CD4-positive, alpha-beta memory T cell (primary cell): Measurements from ENCODE around the gene GBA3. TPM values are rescaled to one million over a fixed set of nuclear protein-coding genes. Genes with fewer than 3 reads are reported as not detected.

Source experiments
- CTCF ChIA-PET: fragments of 350-600 bp; sonication (Branson Sonifier 250); formaldehyde crosslinking; loops from one replicate; lab custom pipeline; 2021; ENCODE audit warnings: inconsistent platforms; ENCODE audit not compliant: partially characterized antibody; lab: Charles Lee
- POLR2A ChIA-PET: fragments of 350-600 bp; sonication (Branson Sonifier 250); formaldehyde crosslinking; loops from one replicate; lab custom pipeline; 2021; ENCODE audit not compliant: partially characterized antibody; lab: Charles Lee
- DNase-seq, 5 donors: peaks; one replicate each; pipeline versions ENCODE4 v3.0.0 to v3.0.0-alpha.2; 2020 to 2022; ENCODE audit warnings: mixed read lengths in 1 of 5
- H3K27ac ChIP-seq: one replicate; pipeline ENCODE4 v1.7.0; 2013; ENCODE audit warnings: low read depth, low read length
- H3K27me3 ChIP-seq: 2 replicates; pipeline ENCODE4 v1.7.0; 2013; ENCODE audit warnings: mild to moderate bottlenecking, low read length, moderate library complexity; ENCODE audit not compliant: insufficient read depth
- H3K36me3 ChIP-seq: 2 replicates; pipeline ENCODE4 v1.7.0; 2013; ENCODE audit warnings: mild to moderate bottlenecking, low read length, moderate library complexity; ENCODE audit not compliant: insufficient read depth
- H3K4me1 ChIP-seq: 2 replicates; pipeline ENCODE4 v1.7.0; 2013; ENCODE audit warnings: mild to moderate bottlenecking, low read length, moderate library complexity; ENCODE audit not compliant: insufficient read depth
- H3K4me3 ChIP-seq, 2 donors: one replicate each; pipeline ENCODE4 v1.7.0; 2013; ENCODE audit warnings: low read length in 2 of 2, mild to moderate bottlenecking in 1 of 2
- H3K9me3 ChIP-seq, 2 donors: one replicate each; pipeline ENCODE4 v1.7.0; 2013; ENCODE audit warnings: low read length in 2 of 2, control low read depth in 1 of 2; ENCODE audit not compliant: control insufficient read depth in 1 of 2
- H3K27ac Mint-ChIP-seq, 7 donors: one replicate each; pipeline ENCODE4 v1.8.0; 2020 to 2021; ENCODE audit warnings: mixed read lengths in 7 of 7, mild to moderate bottlenecking in 6 of 7, inconsistent platforms in 3 of 7, moderate library complexity in 3 of 7
- H3K27me3 Mint-ChIP-seq, 2 donors: one replicate each; pipeline ENCODE4 v1.8.0; 2020 to 2021; ENCODE audit warnings: mixed read lengths in 2 of 2
- H3K36me3 Mint-ChIP-seq, 2 donors: one replicate each; pipeline ENCODE4 v1.8.0; 2020 to 2021; ENCODE audit warnings: mixed read lengths in 2 of 2, inconsistent platforms in 1 of 2, mild to moderate bottlenecking in 1 of 2
- H3K4me1 Mint-ChIP-seq, 4 donors: one replicate each; pipeline ENCODE4 v1.8.0; 2020 to 2021; ENCODE audit warnings: mixed read lengths in 4 of 4, mild to moderate bottlenecking in 1 of 4
- H3K4me3 Mint-ChIP-seq, 8 donors: one replicate each; pipeline ENCODE4 v1.8.0; 2020 to 2021; ENCODE audit warnings: mixed read lengths in 8 of 8, mild to moderate bottlenecking in 7 of 8, moderate library complexity in 6 of 8, inconsistent platforms in 3 of 8
- H3K9me3 Mint-ChIP-seq, 8 donors: one replicate each; pipeline ENCODE4 v1.8.0; 2020 to 2021; ENCODE audit warnings: mixed read lengths in 8 of 8, mild to moderate bottlenecking in 5 of 8, inconsistent platforms in 3 of 8, moderate library complexity in 1 of 8
- intact Hi-C: fragments of 100-400 bp; cut with micrococcal nuclease; formaldehyde crosslinking; loops from one replicate; pipeline ENCODE4 v1.15.1; 2023
- polyA plus RNA-seq, 2 donors: library from polyadenylated mRNA; unstranded; fragments of 300-500 nt; fragmentation: Illumina TruSeq; gene quantifications; one replicate each; pipeline ENCODE4 v1.2.3, GENCODE V29; 2021
- total RNA-seq, 2 experiments: library from RNA; stranded (reverse); gene quantifications; one replicate each; pipeline ENCODE4 v1.2.3, GENCODE V29; 2021

Gene GBA3
- total and polyA plus RNA-seq, 4 experiments from 2014 or later = not detected

DNA sequence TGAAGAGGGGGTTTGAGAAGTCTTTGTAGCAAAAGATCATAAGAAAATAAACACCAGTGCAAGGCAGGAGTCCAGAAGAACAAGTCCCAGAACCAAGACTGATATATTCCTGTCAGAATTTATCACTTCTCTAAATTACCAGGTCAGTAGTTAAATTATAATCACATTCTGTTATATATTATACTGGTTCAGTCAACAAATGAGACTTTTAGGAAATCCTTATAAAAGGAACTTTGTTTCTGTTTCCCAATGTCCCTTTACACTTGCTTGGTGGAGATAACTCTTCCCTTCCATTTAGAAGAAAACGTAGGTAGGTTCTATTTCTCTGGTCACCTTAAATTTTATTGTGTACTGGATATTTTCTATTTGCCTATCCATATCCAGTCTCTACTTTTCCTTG, 21.1 kb downstream of the GBA3 start:
- Mint-ChIP-seq H3K9me3 (peaks cover 0 to 5% (median 2%) of the 10 kb centered on the region in 8 donors), H3K36me3 (no peaks in the 10 kb centered on the region), H3K4me3 (no peak overlapping the region), H3K27me3 (no peaks in the 10 kb centered on the region), H3K27ac (no peak overlapping the region), H3K4me1 (no peaks in the 10 kb centered on the region)
- POLR2A ChIA-PET = no interaction called here
- Histone ChIP-seq H3K4me3 (no peak overlapping the region), H3K36me3 (no peaks in the 10 kb centered on the region), H3K27me3 (no peaks in the 10 kb centered on the region), H3K4me1 (no peaks in the 10 kb centered on the region), H3K27ac (no peak overlapping the region), H3K9me3 (no peaks in the 10 kb centered on the region)
- CTCF ChIA-PET = no interaction called here
- intact Hi-C loops = no loop called here
- DNase-seq = no peak

DNA sequence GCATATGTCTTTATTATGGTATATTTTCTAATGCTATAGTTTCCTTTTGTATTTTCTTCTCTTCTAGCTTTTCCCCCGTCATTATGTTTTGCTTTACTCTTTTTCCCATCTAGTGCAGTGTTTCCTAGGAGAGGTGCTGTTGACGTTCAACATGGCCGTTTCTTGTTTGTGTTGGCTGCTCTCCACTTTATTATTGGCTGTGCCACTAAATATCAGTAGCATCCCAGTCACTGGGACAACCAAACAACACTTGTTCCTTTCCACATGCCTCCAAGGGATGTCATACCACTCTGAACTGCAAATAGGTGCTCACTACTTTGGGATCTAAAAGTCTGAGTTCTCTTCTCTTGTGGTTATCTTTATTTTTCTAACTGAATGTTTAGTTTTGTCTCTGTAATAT, 26.5 kb downstream of the GBA3 start:
- Histone ChIP-seq H3K27me3 (no peaks in the 10 kb centered on the region), H3K9me3 (no peaks in the 10 kb centered on the region), H3K4me1 (no peaks in the 10 kb centered on the region), H3K36me3 (no peaks in the 10 kb centered on the region), H3K27ac (no peak overlapping the region), H3K4me3 (no peak overlapping the region)
- Mint-ChIP-seq H3K9me3 (peaks cover 0 to 15% (median 6%) of the 10 kb centered on the region in 8 donors), H3K27ac (no peak overlapping the region), H3K4me3 (no peak overlapping the region), H3K27me3 (no peaks in the 10 kb centered on the region), H3K4me1 (no peaks in the 10 kb centered on the region), H3K36me3 (no peaks in the 10 kb centered on the region)
- intact Hi-C loops = no loop called here
- POLR2A ChIA-PET = no interaction called here
- DNase-seq = no peak
- CTCF ChIA-PET = no interaction called here

DNA sequence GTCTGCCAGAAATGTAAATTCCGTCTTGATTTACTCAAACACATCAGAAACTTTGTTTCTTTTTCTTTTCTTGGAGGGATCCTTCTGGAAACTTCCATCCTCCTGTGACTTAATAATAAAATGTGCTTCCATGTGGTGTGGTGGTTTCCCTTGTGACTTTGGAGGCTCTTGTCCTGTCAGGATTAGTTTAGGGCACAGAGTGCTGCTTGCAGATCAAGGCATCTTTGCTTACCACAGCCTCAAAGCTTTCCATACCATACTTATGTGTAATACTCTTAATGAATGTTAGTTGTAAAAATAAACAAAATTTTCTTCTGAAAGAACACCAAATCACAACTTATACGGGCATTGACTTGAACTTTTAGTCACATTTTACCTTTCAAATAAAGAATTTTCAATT, 27.4 kb downstream of the GBA3 start:
- CTCF ChIA-PET = no interaction called here
- no peaks in the 10 kb centered on the region for H3K36me3 ChIP-seq
- POLR2A ChIA-PET = no interaction called here
- no peaks in the 10 kb centered on the region for H3K27me3 ChIP-seq
- Mint-ChIP-seq H3K27ac (no peak overlapping the region), H3K4me3 (no peak overlapping the region), H3K36me3 (no peaks in the 10 kb centered on the region), H3K9me3 (peaks cover 0 to 15% (median 7%) of the 10 kb centered on the region in 8 donors), H3K27me3 (no peaks in the 10 kb centered on the region), H3K4me1 (no peaks in the 10 kb centered on the region)
- H3K4me3 ChIP-seq = no peak overlapping the region
- intact Hi-C loops = no loop called here
- H3K9me3 ChIP-seq = no peaks in the 10 kb centered on the region
- H3K4me1 ChIP-seq = no peaks in the 10 kb centered on the region
- DNase-seq = no peak
- no peak overlapping the region for H3K27ac ChIP-seq

GRCh38 chr4:22721204-22721603, 28.5 kb downstream of the GBA3 start:
- Histone ChIP-seq H3K9me3 (no peaks in the 10 kb centered on the region), H3K4me3 (no peak overlapping the region), H3K4me1 (no peaks in the 10 kb centered on the region), H3K27ac (no peak overlapping the region), H3K36me3 (no peaks in the 10 kb centered on the region), H3K27me3 (no peaks in the 10 kb centered on the region)
- no peaks in the 10 kb centered on the region for H3K4me1 Mint-ChIP-seq
- no peak overlapping the region for H3K27ac Mint-ChIP-seq
- no peaks in the 10 kb centered on the region for H3K27me3 Mint-ChIP-seq
- H3K36me3 Mint-ChIP-seq = no peaks in the 10 kb centered on the region
- ChIA-PET POLR2A (no interaction called here), CTCF (no interaction called here)
- no peak for DNase-seq
- no peak overlapping the region for H3K4me3 Mint-ChIP-seq
- H3K9me3 Mint-ChIP-seq = peaks cover 0 to 16% (median 7%) of the 10 kb centered on the region in 8 donors
- intact Hi-C loops = no loop called here

DNA sequence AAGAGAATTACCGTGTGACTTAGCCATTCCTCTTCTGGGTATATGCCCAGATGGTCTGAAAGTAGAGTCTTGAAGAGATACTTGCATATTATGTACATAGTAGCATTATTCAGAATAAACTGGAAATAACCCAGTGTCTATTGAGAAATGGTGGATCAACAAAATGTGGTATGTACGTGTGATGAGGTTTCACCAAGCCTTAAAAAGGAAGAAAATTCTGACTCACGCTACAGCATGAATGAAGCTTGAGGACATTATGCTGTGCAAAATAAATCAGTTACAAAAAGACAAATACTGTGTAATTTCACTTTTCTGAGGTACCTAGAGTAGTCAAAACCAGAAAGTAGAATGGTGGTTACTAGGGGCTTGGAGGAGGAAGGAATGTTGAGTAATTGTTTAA, 37.3 kb downstream of the GBA3 start:
- H3K9me3 Mint-ChIP-seq = peaks cover 0 to 15% (median 4%) of the 10 kb centered on the region in 8 donors
- no peaks in the 10 kb centered on the region for H3K27me3 Mint-ChIP-seq
- no peak overlapping the region for H3K4me3 Mint-ChIP-seq
- H3K4me1 Mint-ChIP-seq = no peaks in the 10 kb centered on the region
- Histone ChIP-seq H3K4me3 (no peak overlapping the region), H3K27me3 (no peaks in the 10 kb centered on the region), H3K36me3 (no peaks in the 10 kb centered on the region), H3K9me3 (no peaks in the 10 kb centered on the region), H3K4me1 (no peaks in the 10 kb centered on the region), H3K27ac (no peak overlapping the region)
- intact Hi-C loops = no loop called here
- H3K36me3 Mint-ChIP-seq = no peaks in the 10 kb centered on the region
- no peak overlapping the region for H3K27ac Mint-ChIP-seq
- no peak for DNase-seq
- ChIA-PET POLR2A (no interaction called here), CTCF (no interaction called here)

DNA sequence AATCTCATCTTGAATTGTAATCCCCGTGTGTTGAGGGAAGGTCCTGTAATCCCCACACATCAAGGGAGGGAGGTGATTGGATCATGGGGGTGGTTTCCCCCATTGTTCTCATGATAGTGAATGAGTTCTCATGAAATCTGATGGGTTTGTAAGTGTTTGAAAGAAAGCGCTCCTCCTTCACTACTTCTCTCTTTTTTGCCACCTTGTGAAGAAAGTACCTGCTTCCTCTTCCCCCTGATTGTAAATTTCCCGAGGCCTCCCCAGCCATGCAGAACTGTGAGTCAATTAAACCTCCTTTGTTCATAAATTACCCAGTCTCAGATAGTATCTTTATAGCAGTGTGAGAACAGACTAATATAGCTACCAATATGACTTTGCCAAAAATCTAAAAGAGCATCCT, 41.1 kb downstream of the GBA3 start:
- Histone ChIP-seq H3K27me3 (no peaks in the 10 kb centered on the region), H3K27ac (no peak overlapping the region), H3K4me1 (no peaks in the 10 kb centered on the region), H3K4me3 (no peak overlapping the region), H3K9me3 (no peaks in the 10 kb centered on the region), H3K36me3 (no peaks in the 10 kb centered on the region)
- Mint-ChIP-seq H3K4me3 (no peak overlapping the region), H3K9me3 (peaks cover 0 to 10% (median 3%) of the 10 kb centered on the region in 8 donors), H3K4me1 (no peaks in the 10 kb centered on the region), H3K27ac (no peak overlapping the region), H3K36me3 (no peaks in the 10 kb centered on the region), H3K27me3 (no peaks in the 10 kb centered on the region)
- intact Hi-C loops = no loop called here
- CTCF ChIA-PET = no interaction called here
- no peak for DNase-seq
- POLR2A ChIA-PET = no interaction called here

- DNase-seq = no peak
- Mint-ChIP-seq H3K4me1 (no peaks in the 10 kb centered on the region), H3K4me3 (no peak overlapping the region), H3K27me3 (no peaks in the 10 kb centered on the region), H3K27ac (no peak overlapping the region), H3K36me3 (no peaks in the 10 kb centered on the region), H3K9me3 (peaks cover 0 to 13% (median 4%) of the 10 kb centered on the region in 8 donors)
- H3K27me3 ChIP-seq = no peaks in the 10 kb centered on the region
- H3K27ac ChIP-seq = no peak overlapping the region
- CTCF ChIA-PET = no interaction called here
- no peak overlapping the region for H3K4me3 ChIP-seq
- H3K9me3 ChIP-seq = no peaks in the 10 kb centered on the region
- intact Hi-C loops = no loop called here
- no peaks in the 10 kb centered on the region for H3K4me1 ChIP-seq
- POLR2A ChIA-PET = no interaction called here
- no peaks in the 10 kb centered on the region for H3K36me3 ChIP-seq
These were observed 44.2 kb downstream of the GBA3 start for GRCh38 chr4:22736912-22737311.

- H3K27ac ChIP-seq = no peak overlapping the region
- ChIA-PET POLR2A (no interaction called here), CTCF (no interaction called here)
- no peaks in the 10 kb centered on the region for H3K9me3 ChIP-seq
- H3K27me3 ChIP-seq = no peaks in the 10 kb centered on the region
- H3K36me3 ChIP-seq = no peaks in the 10 kb centered on the region
- Mint-ChIP-seq H3K9me3 (peaks cover 0 to 12% (median 6%) of the 10 kb centered on the region in 8 donors), H3K4me1 (no peaks in the 10 kb centered on the region), H3K4me3 (no peak overlapping the region), H3K27ac (no peak overlapping the region), H3K27me3 (no peaks in the 10 kb centered on the region), H3K36me3 (no peaks in the 10 kb centered on the region)
- H3K4me1 ChIP-seq = no peaks in the 10 kb centered on the region
- intact Hi-C loops = no loop called here
- no peak for DNase-seq
- no peak overlapping the region for H3K4me3 ChIP-seq
These were observed 47.2 kb downstream of the GBA3 start for GRCh38 chr4:22739968-22740367.
